Kidney epithelial cell (primary cell): ENCODE results near the gene ISG20. TPM values are rescaled to one million over a fixed set of nuclear protein-coding genes. Genes with fewer than 3 reads are reported as not detected.

Source experiments
- DNase-seq: peaks from one replicate; pipeline ENCODE4 v3.0.0-alpha.2; 2010; ENCODE audit warnings: low read depth
- H3K27me3 ChIP-seq: 2 replicates; pipeline ENCODE4 v1.6.0; 2011; ENCODE audit warnings: low read length; ENCODE audit not compliant: control insufficient read depth, insufficient read depth
- H3K36me3 ChIP-seq: 2 replicates; pipeline ENCODE4 v1.5.1; 2011; ENCODE audit warnings: low read length; ENCODE audit not compliant: control insufficient read depth, insufficient read depth
- H3K4me3 ChIP-seq: 2 replicates; pipeline ENCODE4 v1.5.1; 2011; ENCODE audit warnings: low read depth, mild to moderate bottlenecking, control low read depth, low read length
- total RNA-seq: library from RNA; depleted of rRNA; stranded (reverse); fragments of >200 nt; gene quantifications from 2 replicates; pipeline ENCODE4 v1.2.3, GENCODE V29; 2015
- TF ChIP-seq, protein P1 (sequence below): IDR thresholded peaks from 2 replicates; pipeline ENCODE4 v1.5.1; 2011; ENCODE audit warnings: mild to moderate bottlenecking, moderate library complexity, low read length, control low read depth, inconsistent platforms; ENCODE audit not compliant: insufficient read depth, poor library complexity, severe bottlenecking

The ISG20 gene
- total RNA-seq, 1 donor from 2014 or later, result 22.3 TPM

DNA sequence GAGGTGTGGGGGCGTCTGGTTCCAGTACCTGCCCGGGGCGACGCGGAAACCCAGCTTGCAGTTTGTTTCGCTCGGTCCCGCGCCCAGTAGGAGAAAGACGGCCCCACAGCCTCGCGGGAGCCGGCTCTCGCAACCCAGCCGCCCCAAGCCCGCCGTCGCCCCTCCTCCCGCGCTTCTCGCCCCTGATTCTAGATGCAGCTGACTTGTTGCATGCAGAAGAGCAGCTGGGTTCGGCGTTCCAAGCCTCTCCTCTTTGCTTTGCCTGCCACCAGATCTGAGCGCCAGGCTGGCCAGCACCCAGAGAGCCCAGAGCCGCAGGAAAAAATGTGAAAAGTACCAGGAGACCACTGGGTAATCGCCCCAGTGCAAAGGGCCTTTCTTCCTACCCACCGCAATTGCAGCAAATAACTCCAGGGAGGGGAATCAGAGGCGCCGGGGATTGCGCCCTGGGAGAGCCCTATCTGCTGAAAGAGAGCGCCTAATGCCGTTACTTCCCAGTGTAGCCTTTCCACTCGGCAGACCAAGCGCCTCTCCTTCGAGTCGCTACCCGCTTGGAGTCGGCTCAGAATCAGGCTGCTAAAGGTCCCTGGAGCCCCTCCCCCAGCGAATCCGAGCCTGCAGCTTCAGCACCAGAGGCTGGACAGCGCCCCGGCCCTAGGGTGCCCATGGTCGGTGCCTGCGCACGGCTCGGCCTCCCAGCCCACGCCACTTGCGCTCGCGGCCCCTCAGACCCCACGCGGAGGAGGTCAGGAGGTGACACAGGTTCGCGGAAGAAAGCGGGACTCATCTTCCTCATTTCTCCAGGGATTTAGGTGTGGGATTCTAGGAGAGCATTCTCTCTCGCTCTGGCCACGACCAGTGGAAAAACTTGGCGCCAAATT is 33.4 kb upstream of the ISG20 start:
- H3K27me3 ChIP-seq, result peaks cover 47% of the 10 kb centered on the region
- DNase-seq, result no peak
- TF ChIP-seq, protein P1, sequence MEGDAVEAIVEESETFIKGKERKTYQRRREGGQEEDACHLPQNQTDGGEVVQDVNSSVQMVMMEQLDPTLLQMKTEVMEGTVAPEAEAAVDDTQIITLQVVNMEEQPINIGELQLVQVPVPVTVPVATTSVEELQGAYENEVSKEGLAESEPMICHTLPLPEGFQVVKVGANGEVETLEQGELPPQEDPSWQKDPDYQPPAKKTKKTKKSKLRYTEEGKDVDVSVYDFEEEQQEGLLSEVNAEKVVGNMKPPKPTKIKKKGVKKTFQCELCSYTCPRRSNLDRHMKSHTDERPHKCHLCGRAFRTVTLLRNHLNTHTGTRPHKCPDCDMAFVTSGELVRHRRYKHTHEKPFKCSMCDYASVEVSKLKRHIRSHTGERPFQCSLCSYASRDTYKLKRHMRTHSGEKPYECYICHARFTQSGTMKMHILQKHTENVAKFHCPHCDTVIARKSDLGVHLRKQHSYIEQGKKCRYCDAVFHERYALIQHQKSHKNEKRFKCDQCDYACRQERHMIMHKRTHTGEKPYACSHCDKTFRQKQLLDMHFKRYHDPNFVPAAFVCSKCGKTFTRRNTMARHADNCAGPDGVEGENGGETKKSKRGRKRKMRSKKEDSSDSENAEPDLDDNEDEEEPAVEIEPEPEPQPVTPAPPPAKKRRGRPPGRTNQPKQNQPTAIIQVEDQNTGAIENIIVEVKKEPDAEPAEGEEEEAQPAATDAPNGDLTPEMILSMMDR, result no peak

DNA sequence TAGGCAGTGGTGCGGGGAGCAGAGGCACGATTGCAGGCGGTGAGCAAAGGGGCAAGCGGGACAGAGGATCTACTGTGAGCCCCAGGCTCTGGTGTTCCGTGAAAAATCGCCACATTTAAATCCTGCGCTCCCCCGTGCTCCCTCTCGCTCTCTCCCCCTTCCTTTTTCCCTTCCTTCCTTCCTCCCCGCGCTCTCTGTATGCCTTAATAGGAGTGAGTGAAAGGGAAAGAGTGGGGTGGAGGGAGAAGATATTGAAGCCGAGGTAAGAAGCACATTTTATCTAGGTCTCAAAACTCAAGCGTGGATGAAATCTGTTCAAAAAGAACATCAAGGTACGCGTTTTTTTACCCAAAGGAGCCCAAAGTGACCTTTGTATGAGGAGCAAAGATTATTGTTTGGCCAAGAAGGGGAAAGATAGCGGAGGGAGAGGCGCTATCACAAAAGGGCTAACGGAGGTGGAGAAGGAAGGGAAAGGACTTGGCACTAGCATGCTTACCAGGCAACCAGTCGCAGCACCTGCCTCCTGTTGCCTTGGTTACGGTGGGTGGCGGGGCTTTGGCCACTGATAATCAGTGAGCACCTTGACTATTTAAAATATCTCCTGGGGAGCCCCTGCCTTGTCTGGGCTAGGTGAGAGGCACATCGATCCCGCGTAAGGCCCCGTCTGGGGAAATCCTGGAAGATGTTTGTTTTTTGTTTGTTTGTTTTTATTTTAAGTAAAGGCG is 32.6 kb upstream of the ISG20 start:
- TF ChIP-seq, protein P1, result no peak
- Histone ChIP-seq H3K36me3 (no peaks in the 10 kb centered on the region), H3K4me3 (no peak overlapping the region), H3K27me3 (peaks cover 49% of the 10 kb centered on the region)
- DNase-seq, result no peak

More for the DNA sequence above, 33.4 kb upstream of the ISG20 start:
- Histone ChIP-seq H3K4me3 (no peak overlapping the region), H3K36me3 (no peaks in the 10 kb centered on the region)

DNA sequence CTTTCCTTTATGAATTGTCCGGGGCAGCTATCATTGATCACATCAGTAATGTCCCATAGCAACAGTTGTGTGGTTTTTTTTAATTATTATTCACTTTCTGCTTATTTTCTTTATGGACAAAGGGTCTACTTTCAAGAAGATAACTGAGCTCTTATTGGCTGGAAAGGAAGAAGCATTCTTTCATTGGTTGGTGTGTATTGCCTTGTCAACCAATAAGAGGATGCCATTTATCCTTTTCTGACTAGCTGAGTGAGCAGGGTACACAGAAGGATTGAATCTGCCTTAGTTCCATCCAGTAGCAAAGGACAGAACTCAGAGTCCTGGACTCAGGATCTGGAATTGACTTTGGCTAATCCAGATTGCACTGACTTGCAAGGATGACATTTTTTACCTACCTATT is 30.9 kb upstream of the ISG20 start:
- no peak overlapping the region for H3K4me3 ChIP-seq
- TF ChIP-seq, protein P1, result no peak
- H3K27me3 ChIP-seq, result peaks cover 49% of the 10 kb centered on the region
- no peaks in the 10 kb centered on the region for H3K36me3 ChIP-seq
- DNase-seq, result no peak

DNA sequence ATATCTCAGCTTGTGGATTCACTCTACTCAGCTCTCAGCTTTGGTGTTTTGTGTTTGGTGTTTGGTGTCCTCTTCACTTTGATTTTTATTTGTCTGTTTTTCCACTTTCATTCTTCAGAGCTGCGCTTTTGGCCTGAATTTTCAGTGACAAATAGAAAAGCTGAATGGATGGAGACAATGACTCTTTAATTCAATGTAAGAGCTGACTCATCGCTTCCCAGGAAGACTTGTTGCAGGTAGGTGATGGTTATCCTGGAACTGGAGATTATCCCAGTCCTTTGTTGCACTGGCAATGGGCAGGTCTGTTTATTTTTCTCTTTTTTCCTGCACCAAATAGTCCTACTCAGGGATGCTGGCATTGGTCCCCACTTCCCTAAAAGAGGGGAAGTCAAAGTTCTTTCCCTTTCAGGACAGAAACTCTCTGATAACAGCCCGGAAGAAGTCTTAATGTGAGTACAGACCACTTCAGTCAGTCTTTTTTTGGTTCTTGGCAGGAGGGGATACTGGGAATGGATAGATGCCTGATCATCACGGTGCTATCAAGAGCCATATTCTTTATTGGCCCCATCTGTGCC is 30.1 kb upstream of the ISG20 start:
- Histone ChIP-seq H3K4me3 (no peak overlapping the region), H3K27me3 (peaks cover 47% of the 10 kb centered on the region), H3K36me3 (no peaks in the 10 kb centered on the region)
- TF ChIP-seq, protein P1, result no peak
- no peak for DNase-seq

DNA sequence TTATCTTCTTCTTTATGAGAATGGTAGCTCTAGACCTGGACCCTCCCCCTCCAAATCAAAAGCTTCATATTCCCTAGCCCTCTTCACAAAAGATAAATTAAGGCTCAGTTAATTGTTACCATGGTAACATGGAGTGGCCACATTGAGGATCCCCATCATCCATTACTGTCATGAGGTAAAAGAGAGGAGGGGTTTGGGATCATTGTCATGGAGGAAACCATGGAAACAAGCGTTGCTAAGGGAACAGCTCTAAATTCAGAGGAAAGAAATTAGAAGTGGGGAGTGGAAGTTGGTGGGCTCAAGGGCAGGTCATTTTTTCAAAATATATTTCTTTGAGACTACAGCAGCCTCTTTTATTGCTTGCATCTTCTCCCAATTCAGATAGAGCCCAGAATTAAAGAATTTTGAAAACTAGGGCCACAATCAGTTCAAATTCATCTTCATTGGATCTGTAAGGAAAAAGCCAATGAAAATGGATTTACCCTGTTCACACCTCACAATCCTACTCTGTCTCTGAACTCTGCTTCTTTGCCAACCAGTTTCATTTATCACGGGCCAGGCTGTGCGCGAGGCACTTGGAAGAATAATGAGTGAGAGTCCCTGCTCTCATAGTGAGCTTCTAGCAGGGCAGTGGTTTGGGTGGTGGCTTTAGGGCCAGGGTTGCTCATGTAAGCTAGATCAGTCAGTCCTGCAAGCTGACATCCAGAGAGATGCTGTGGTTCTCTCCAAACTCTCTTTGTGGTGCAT is 29.3 kb upstream of the ISG20 start:
- TF ChIP-seq, protein P1, result no peak
- DNase-seq, result no peak
- Histone ChIP-seq H3K4me3 (no peak overlapping the region), H3K36me3 (no peaks in the 10 kb centered on the region), H3K27me3 (peaks cover 38% of the 10 kb centered on the region)
